IPS DF 4.7 (cell line): Measurements from ENCODE around the gene FOXL3.
A peak's percentile ranks its signal among the peaks of the same experiment; 100 is the strongest.
"Not testable (repeated sequence)": the region's sequence is repeated elsewhere in the genome, so short reads cannot be mapped to it uniquely, and the experiment has no call there.

ENCODE experiments used
- DNase-seq: peaks from one replicate; pipeline ENCODE4 v3.0.0-alpha.2; 2013; ENCODE audit warnings: low spot score; ENCODE audit errors: extremely low read depth

FOXL3 gene

GRCh38 chr7:323410-323809, 33.4 kb downstream of the FOXL3 start:
- no peak for DNase-seq

- no peak for DNase-seq
Measured at GRCh38 chr7:324011-324410, 34.0 kb downstream of the FOXL3 start.

- DNase-seq = no peak
Measured at GRCh38 chr7:325051-325798, 35.3 kb downstream of the FOXL3 start.

GRCh38 chr7:325811-326210, 35.8 kb downstream of the FOXL3 start:
- DNase-seq = no peak

GRCh38 chr7:326273-326672, 36.3 kb downstream of the FOXL3 start:
- DNase-seq = no peak

- DNase-seq = no peak
Measured at GRCh38 chr7:326809-327232, 36.9 kb downstream of the FOXL3 start.

- no peak for DNase-seq
Measured at GRCh38 chr7:327233-327931, 37.4 kb downstream of the FOXL3 start.

GRCh38 chr7:327991-328702, 38.2 kb downstream of the FOXL3 start:
- DNase-seq = no peak

- DNase-seq = no peak
Measured at GRCh38 chr7:329691-330281, 39.8 kb downstream of the FOXL3 start.

GRCh38 chr7:330511-331230, 40.7 kb downstream of the FOXL3 start:
- DNase-seq = no peak

GRCh38 chr7:332020-332517, 42.1 kb downstream of the FOXL3 start:
- DNase-seq = no peak

- DNase-seq = peak; percentile 19
Measured at GRCh38 chr7:332646-333392, 42.8 kb downstream of the FOXL3 start.

- no peak for DNase-seq
Measured at GRCh38 chr7:333393-333764, 43.4 kb downstream of the FOXL3 start.

GRCh38 chr7:334618-335357, 44.8 kb downstream of the FOXL3 start:
- DNase-seq = no peak

- DNase-seq = no peak
Measured at GRCh38 chr7:335358-336148, 45.6 kb downstream of the FOXL3 start.

GRCh38 chr7:336149-336533, 46.2 kb downstream of the FOXL3 start:
- not testable (repeated sequence) for DNase-seq

GRCh38 chr7:336810-337566, 47.0 kb downstream of the FOXL3 start:
- no peak for DNase-seq

- DNase-seq = no peak
Measured at GRCh38 chr7:337567-337951, 47.6 kb downstream of the FOXL3 start.
